ENCODE results near the gene SPTAN1. TPM values are rescaled to one million over a fixed set of nuclear protein-coding genes. Genes with fewer than 3 reads are reported as not detected.
A peak's percentile ranks its signal among the peaks of the same experiment; 100 is the strongest.

The SPTAN1 gene
- total RNA-seq, 4 donors from 2014 or later: 189 to 307 (median 278) TPM

GRCh38 chr9:128614728-128615127, 62.3 kb downstream of the SPTAN1 start:
- DNase-seq: no peak
- 95 to 100% methylated on average over 1 of the region's 1 CpG for WGBS, 2 donors

GRCh38 chr9:128615571-128615970, 63.2 kb downstream of the SPTAN1 start:
- H3K9me3 ChIP-seq: no peaks in the 10 kb centered on the region
- H3K4me3 ChIP-seq (replicated peaks in 1 of 3): no peak overlapping the region
- TF ChIP-seq CTCF (IDR thresholded peaks at IDR 0.05): no peak
- no peak for TF ChIP-seq POLR2A (IDR thresholded peaks at IDR 0.05)
- H3K27me3 ChIP-seq: no peaks in the 10 kb centered on the region
- H3K27ac ChIP-seq: peak overlapping the region in 1 of 3 donors; percentile 5
- intact Hi-C loops (cut with DNase I): no loop called here
- WGBS, 2 donors: 97 to 98% methylated on average over 8 to 12 of the region's 12 CpGs
- no peaks in the 10 kb centered on the region for H3K4me1 ChIP-seq
- H3K36me3 ChIP-seq: peaks cover 97 to 99% of the 10 kb centered on the region in 2 donors
- no peak for DNase-seq

More at GRCh38 chr9:128614728-128615127, 62.3 kb downstream of the SPTAN1 start:
- Histone ChIP-seq H3K4me3 (replicated peaks in 1 of 3) (no peak overlapping the region), H3K4me1 (no peaks in the 10 kb centered on the region), H3K36me3 (peaks cover 97 to 99% of the 10 kb centered on the region in 2 donors), H3K9me3 (no peaks in the 10 kb centered on the region), H3K27ac (no peak overlapping the region), H3K27me3 (no peaks in the 10 kb centered on the region)
- TF ChIP-seq POLR2A (IDR thresholded peaks at IDR 0.05): no peak
- TF ChIP-seq CTCF (IDR thresholded peaks at IDR 0.05): no peak
- intact Hi-C loops (cut with DNase I): no loop called here

- WGBS, 2 donors: 97 to 98% methylated on average over 6 to 8 of the region's 8 CpGs
- Histone ChIP-seq H3K4me1 (no peaks in the 10 kb centered on the region), H3K27me3 (no peaks in the 10 kb centered on the region), H3K36me3 (peaks cover 93 to 94% of the 10 kb centered on the region in 2 donors), H3K4me3 (replicated peaks in 1 of 3) (no peak overlapping the region), H3K27ac (no peak overlapping the region), H3K9me3 (no peaks in the 10 kb centered on the region)
- no peak for DNase-seq
- no peak for TF ChIP-seq CTCF (IDR thresholded peaks at IDR 0.05)
- no peak for TF ChIP-seq POLR2A (IDR thresholded peaks at IDR 0.05)
- intact Hi-C loops (cut with DNase I): no loop called here
Observed at GRCh38 chr9:128617943-128618342, 65.6 kb downstream of the SPTAN1 start.

- no peak for TF ChIP-seq CTCF (IDR thresholded peaks at IDR 0.05)
- WGBS, 2 donors: 96 to 98% methylated on average over 6 of the region's 6 CpGs
Observed at GRCh38 chr9:128619127-128619526, 66.7 kb downstream of the SPTAN1 start.

GRCh38 chr9:128619779-128620178, 67.4 kb downstream of the SPTAN1 start:
- Histone ChIP-seq H3K27me3 (no peaks in the 10 kb centered on the region), H3K27ac (no peak overlapping the region), H3K36me3 (peaks cover 88 to 92% of the 10 kb centered on the region in 2 donors), H3K9me3 (no peaks in the 10 kb centered on the region), H3K4me1 (no peaks in the 10 kb centered on the region), H3K4me3 (replicated peaks in 1 of 3) (no peak overlapping the region)
- no peak for TF ChIP-seq CTCF (IDR thresholded peaks at IDR 0.05)
- TF ChIP-seq POLR2A (IDR thresholded peaks at IDR 0.05): no peak
- 100% methylated on average over 5 of the region's 5 CpGs for whole genome bisulfite sequencing, 2 donors
- intact Hi-C loops (cut with DNase I): no loop called here
- no peak for DNase-seq

More at GRCh38 chr9:128619127-128619526, 66.7 kb downstream of the SPTAN1 start:
- Histone ChIP-seq H3K36me3 (peaks cover 88 to 92% of the 10 kb centered on the region in 2 donors), H3K27ac (no peak overlapping the region), H3K4me3 (replicated peaks in 1 of 3) (no peak overlapping the region), H3K4me1 (no peaks in the 10 kb centered on the region), H3K9me3 (no peaks in the 10 kb centered on the region), H3K27me3 (no peaks in the 10 kb centered on the region)
- no peak for DNase-seq
- intact Hi-C loops (cut with DNase I): no loop called here
